Gastrocnemius medialis (tissue), 4 donors: ENCODE data around the gene ZBTB22.

Experiments used
- CTCF ChIP-seq, 5 experiments: fragments of 450-650 bp in 3 of 5; fragments of 200-600 bp in 2 of 5; sonication (generic) in 2 of 5; IDR thresholded peaks in 4 of 5; conservative IDR thresholded peaks in 1 of 5; 1 replicate in 4 of 5; 2 replicates in 1 of 5; pipeline ENCODE4 v1.5.1; 2016 to 2019; ENCODE audit warnings: antibody characterized with exemption in 5 of 5, mild to moderate bottlenecking in 3 of 5, moderate library complexity in 3 of 5
- POLR2A ChIP-seq, 2 donors: fragments of 450-650 bp; IDR thresholded peaks; one replicate each; pipeline ENCODE4 v1.6.1; 2017; ENCODE audit warnings: antibody characterized with exemption in 2 of 2, mild to moderate bottlenecking in 2 of 2, moderate library complexity in 2 of 2

GRCh38 chr6:33295621-33296369 lies 21.7 kb downstream of the ZBTB22 start:
- no peak for TF ChIP-seq POLR2A (IDR thresholded peaks at IDR 0.05)
- no peak for TF ChIP-seq CTCF (IDR thresholded peaks at IDR 0.05 in 4 of 5, conservative IDR thresholded peaks at IDR 0.05 in 1 of 5)
